SIG-M5 treated with dmso at 0.1 percent for 504 hours (cell line): Measurements from ENCODE around the gene MRPL40.

Experiments
- DNase-seq: peaks from one replicate; lab custom pipeline; 2025; ENCODE audit not compliant: unreplicated experiment; lab: John Stamatoyannopoulos, UW

MRPL40 gene

DNA sequence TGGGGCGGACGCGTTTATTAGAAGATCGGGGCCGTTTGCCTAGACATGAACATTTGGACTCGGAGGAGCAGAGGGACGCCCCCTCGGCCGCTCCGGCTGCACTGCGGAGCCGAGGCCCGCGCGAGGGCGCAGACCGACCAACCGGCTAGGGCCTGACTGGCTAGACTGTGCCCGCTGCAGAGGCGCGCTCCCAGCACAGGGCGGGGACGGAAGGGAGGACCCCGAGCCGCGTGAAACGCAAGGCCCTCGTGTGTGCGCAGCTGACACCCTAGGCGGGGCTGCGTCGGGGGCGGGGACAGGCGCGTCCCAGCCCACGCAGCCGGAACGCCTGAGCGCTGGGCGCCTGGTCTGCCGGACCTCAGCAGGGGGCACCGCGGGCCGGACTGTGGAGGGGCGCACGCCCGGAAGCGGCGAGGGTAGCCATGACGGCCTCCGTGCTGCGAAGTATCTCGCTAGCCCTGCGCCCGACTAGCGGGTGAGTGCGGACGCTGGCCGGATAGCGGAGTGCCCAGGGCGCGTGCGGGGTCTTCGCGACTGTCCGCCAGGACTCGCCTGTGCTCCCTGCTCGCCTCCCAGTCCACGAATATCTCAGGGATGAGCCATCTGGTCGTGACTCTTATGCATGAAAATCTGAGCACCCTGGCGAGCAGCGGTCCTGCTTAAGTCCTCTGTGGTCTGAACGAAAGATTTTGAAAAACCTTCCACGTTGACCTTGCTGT lies at the start of gene MRPL40:
TSS of gene MRPL40 (plus strand) at position 413 of the 719 bp plus-strand sequence. CDS start at position 423, 10 bp downstream.
- peak; percentile 85 for DNase-seq

DNA sequence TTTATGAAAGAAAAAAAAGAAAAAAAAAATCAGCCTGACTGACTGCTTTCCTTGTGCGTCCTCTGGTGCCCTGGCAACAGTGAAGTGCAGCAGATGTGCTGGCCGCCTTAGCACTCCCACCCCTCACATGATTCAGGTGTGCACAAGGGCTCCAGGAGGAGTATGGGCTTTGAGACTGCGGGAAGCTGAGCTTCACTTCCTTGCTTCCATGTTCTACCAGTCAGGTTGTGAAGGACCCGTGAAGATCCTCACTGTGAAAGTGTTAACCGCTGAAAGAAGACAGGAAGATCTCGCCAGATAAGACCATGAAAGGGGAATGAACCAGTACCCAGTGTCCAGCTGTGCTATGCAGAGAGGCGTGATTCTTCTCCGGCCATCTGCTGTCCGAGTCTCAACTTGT lies 49.1 kb upstream of the MRPL40 start:
- DNase-seq, result no peak

DNA sequence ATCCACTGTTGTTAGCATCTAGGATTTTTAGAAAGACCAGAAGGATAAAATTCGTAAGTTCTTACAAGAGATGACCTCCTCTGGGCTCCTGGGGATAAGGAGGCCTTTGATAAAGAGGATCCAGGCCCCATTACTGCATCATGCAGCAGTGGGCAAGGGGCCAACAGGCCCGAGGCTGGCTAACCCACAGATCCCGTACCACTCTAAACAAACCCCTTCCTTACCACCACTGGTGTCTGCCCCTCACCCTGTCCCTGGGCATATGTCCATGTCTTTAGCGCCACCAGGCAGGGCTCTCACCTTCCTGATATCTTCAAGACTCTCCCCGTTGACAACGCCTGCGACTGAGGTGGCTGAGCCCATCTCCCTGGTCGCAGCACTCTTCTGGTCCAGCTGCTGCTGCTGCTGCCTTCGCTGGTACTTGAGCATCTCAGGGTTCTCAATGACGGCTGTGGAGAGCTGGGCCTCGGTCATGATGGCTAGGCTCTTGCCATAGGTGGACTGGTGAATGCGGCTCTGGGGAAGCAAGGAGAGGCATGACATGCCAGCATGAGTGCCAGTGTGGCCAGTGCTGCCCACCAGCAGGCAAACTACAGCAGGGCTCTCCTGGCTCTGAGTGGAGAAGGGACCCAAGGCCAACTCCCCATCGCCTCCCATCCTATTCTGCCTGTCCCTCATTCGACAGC lies 47.0 kb upstream of the MRPL40 start:
- DNase-seq, result no peak

DNA sequence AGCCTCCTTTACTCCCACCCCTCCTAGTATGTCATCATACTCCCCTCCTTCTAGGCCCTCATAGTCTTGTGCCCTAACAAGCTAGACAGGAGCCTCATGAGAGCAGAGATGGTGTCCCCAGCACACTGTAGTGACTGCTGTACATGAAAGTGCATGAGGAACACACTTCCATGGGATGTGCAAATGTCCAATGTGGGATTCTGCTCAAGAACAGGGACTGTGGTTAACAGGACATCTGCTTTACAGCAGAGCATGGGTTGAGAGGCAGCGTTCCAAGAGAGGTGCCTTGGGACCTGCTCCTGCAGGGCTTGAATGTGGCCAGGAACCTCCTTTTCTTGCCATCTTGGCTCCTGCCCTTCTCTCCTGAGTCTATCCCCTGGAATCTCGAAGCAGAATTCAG lies 46.1 kb upstream of the MRPL40 start:
- no peak for DNase-seq

DNA sequence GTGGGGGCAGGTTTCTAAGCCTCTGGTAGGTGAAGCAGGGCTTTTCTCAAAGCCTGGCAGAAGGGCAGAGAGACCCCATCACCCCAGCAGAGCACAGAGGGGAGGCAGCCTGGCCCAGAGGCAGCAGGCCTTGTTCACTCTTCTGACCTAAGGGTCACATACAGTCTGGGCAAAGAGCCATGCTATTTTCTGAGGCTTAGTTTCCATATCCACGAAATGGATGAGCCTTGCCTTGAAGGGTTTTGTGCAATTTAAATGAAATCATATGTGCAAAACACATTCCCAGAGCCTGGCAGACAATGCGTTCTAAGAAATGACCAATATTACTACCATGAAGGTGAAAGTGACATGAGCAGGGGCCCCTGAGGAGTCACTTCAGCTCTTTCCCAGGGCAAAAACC lies 45.3 kb upstream of the MRPL40 start:
- DNase-seq, result no peak

DNA sequence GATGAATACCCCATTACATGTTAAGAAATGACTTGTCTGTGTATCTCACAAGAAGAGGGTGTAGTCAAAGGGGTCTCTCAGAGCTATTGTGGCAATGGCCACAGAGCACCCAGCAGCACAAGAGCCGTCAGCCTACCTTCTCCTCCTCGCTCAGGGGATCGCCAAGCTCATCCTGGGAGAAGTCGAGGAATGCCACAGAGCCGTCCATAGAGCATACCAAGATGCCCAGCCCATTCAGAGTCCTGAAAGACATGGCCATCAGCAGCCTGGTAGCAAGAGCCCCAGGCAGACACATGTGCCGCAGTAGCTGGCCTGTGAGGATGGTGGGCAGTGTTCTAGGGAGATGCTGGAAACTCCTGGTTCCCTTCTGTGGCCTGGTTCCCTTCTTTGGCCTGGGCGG lies 44.8 kb upstream of the MRPL40 start:
- no peak for DNase-seq

DNA sequence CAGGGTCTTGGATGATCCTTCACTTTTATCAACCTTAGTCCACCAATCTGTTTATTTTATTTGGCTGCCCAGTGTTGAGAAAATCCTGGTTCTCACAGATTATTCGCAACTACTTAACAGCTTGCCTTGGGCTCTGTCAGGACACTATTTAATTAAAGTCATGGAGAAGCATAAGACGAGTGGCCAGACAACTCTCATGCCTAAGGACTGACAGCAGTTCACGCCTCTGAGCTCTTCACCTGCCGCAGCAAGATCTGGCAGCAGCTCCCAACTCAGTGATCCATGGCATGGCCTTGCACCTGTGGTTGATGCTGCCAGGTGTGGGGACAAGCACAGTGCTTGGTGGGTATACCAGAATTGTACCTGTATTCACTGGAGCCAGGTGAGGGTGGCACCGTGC lies 38.6 kb upstream of the MRPL40 start:
- DNase-seq, result no peak

DNA sequence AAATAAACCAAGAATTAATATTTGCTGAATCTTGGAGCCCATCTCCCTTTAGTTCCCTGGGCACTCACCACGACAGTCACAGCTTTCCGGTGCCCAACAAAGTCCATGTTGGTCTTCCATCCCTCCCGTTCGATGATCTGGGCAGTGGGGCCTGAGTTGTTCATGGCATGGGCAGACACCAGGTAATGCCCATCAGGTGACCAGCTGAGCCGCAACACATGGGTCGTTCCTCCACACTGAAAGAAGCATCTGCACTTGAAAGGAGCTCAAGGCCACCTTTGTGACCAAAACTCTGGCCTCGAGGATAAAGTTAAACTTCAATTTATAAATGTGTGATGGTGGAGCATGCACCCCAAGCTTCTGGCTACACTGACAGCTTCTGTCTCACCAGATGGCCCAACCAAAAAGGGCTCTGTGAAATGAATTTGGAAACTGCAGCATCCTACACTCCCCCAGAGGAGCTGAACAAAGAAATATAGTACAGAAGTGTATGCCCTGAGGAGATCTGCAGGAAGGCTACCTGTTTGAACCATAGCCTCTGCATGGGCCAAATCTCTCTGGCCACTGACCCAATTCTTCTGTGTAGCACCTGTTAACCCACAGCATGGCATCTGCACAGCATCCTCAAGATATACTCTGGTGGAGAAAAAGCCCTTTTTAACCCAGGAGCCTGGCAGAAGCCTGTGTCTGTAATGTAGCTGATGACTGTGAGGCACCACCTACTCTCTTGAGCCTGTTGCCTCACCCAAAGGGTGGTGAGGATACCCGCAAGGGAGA lies 37.9 kb upstream of the MRPL40 start:
- DNase-seq, result no peak

DNA sequence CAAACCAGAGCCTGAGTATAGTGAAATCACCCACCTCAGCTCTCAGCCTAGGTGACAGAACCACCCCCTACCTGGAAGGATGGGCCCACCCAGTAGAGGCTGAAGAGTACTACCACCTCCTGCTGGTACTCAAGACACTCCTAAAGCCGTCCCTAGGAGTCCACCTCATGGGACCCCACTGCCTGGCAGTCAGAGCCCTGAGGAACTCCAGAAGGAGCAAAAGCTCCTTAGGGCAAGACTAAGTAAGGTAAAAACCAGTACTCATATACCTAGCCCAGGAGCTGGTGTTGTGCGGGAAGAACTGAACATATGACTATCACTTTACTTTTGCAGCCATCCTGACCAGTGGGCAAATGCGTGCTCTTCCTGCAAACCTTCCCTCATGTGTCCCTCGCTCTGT lies 37.1 kb upstream of the MRPL40 start:
- no peak for DNase-seq

DNA sequence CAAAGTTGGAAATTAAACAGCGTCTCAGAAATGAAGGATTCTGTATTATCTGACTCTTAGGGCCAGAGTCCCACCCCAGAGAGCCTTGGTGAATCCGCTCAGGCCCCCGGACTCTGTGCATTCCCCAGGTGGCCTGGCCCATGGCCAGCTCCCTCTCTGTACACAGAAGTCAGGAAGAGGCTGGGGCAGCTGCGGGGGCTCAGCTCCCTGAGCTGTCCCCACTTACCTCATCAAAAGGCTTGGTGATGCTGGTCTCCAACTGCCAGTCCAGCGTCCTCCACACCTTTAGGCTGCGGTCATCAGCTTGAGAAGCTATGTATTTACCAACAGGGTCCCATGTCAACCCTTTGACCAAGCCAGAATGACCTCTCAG lies 35.8 kb upstream of the MRPL40 start:
- no peak for DNase-seq

DNA sequence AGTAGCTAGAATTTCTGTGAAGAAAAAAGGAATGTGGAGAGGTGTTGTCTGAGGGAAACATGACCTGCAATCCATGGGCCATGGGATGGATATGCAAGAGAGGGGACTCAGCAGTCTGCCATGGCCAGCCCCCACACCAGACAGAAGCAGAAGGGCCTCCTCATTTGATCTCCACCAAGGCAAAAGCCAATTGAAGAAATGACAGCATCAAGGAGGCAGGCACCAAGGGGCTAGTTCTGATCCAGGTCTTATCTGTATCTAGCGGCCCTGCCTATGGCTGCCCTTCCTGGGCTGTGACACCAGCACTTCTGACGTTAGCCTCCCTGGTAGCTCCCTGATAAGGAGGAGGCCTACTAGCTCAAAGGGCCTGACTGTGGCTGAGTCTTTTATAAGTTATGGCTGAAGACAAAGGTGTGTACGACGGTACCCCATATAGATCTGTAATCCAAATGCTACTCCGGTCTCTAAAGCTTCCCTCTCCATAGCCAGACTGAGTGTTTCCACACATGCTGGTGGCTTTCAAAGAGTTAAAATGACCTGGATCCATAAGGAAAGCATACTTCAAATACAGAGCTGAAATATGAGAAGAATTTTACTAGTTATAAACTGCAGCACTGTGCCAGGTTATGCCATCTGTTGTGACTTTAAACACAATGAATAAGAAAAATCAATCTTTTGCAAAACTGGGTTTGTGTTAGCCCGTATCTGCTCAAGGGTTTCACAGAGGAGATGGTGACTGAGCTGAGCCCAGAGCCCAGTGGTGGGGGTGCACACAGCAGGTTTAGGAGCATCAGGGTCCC lies 35.2 kb upstream of the MRPL40 start:
- DNase-seq, result no peak

DNA sequence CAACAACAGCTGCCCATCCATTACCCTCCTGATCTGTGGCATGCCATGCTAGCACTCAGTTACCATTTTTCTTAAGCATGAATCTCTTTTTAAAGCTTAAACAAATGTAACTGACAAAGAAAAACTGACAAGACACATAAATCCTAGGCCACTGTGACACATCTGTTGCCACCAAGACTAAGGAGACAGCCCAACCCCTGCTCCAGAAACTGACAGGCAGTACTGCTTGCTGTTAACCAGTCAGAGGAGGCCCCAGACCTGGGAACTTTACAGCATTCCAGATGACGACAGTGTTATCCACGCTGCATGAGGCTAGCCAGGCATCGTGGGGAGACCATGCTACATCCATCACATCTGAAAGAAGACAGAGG lies 34.6 kb upstream of the MRPL40 start:
- DNase-seq, result no peak

DNA sequence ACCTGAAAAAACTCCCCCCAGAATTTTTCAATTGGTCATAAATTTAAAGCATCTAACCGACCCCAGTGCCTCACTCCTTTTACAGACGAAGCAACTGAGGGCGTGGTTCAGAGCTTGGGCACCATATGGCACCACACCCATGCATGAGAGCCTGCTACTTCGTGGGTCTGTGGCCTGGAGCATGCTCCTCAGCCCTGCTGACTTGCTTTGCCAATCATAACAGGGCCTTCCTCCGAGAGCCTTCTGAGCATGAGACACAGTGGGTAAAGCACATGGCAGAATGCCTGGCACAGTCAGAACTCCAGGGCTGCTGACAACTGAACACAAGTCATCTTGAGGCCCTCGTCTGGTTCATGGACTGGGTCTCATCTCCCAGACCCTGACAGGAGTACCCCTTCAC lies 34.1 kb upstream of the MRPL40 start:
- DNase-seq, result no peak

DNA sequence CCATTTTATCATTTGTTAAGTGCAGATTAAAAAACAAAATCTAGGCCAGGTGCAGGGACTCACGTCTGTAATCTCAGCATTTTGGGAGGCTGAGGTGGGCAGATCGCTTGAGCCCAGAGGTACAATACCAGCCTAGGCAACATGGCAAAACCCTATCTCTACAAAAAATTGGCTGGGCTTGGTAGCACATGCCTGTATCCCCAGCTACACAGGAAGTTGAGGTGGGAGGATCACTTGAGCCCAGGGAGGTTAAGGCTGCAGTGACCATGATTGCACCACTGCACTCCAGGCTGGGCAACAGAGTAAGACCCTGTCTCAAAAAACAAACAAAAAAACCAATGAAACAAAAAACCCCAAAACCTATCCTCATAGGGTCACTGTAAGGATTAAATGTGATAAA lies 33.7 kb upstream of the MRPL40 start:
- no peak for DNase-seq

DNA sequence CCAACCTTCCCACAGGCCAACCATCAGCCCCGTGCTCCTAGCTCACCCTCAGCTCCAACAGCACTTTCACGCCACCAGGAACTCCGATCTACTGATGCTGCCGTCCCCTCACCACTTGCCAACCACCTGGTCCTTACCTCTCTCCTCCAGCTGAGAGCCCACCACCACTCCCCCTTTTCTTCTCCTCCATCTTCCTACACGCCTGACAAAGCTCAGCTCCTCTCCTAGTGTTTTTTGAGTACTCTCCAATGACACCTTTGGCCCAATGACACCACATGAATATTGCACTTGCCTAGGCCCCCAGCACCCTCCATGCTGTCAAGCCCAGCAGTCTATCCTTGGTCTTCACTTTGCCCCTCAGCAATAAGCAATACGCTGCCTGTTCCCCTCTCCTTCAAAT lies 31.5 kb upstream of the MRPL40 start:
- no peak for DNase-seq

DNA sequence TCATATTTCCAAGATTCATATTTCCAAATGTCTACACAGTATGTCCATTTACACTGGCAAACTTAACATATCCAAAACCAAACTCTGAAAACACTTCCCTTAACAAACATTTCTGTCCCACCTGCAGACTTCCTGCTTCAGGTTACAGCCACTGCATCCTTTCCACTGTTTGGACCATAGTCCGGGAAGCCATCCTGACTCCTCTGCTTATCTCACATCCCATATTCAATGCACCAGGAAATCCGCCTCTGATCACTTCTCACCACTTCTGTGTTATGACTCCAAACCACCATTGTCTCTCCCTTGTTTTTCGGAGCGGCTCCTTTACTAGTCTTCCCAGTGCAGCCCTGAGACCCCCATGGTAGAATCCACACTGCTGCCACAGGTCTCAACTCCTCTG lies 30.9 kb upstream of the MRPL40 start:
- DNase-seq, result no peak

DNA sequence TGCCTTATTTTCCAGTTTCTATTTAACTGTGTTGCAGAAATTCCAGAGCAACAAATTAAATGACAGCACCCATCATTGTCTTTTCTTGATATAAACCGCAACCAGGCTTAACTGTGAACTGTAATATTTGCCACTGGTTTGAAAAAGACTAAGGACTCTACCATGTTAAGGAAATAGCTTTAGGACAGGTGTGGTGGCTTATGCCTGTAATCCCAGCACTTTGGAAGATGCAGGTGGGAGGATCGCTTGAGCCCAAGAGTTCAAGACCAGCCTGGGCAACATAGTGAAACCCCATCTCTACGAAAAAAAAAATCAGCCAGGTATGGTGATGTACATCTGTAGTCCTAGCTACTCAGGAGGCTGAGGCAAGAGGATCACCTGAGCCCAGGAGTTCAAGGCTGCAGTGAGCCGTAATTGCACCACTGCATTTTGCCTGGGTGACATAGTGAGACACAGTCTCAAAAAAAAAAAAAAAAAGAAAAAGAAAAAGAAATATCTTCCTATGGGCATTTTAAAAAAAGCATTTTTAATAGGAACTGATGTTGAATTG lies 29.6 kb upstream of the MRPL40 start:
- DNase-seq, result no peak

DNA sequence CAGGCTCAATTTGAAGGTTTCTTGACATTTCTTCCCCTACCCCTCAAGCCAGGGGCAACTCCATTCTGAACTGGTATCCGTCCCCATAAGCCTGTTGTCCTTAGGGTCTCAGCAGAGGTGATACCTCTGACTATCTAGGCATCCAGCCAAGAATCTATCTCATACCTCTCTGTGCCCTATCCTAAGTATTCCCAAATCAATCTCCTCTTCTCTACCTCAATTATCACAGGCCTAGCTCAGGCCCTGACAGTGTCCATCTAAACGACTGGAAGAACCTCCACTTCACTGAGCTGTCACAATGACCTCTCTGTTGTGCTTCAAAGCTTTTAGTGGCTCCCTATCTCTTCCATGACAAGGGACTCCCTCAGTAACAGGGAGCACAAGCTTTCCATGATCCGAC lies 27.7 kb upstream of the MRPL40 start:
- DNase-seq, result no peak

DNA sequence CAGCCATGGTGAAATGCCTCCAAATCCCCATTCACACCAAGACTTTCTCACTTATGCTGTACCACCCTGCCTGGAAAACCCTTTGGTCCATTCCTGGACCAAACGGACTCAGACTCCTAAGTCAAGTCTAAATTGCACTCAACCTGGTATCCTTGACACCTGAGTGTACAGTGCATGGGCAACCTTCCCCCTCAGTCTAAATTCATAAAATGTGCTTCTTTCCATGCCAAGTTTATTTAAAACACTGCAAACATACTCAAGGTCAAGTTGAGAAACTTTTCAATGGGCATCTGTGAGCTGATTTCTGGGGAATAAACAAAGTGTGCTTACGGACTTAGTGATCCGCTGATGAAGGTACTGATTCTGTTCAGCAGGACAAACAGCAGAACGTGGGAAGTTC lies 27.2 kb upstream of the MRPL40 start:
- no peak for DNase-seq

DNA sequence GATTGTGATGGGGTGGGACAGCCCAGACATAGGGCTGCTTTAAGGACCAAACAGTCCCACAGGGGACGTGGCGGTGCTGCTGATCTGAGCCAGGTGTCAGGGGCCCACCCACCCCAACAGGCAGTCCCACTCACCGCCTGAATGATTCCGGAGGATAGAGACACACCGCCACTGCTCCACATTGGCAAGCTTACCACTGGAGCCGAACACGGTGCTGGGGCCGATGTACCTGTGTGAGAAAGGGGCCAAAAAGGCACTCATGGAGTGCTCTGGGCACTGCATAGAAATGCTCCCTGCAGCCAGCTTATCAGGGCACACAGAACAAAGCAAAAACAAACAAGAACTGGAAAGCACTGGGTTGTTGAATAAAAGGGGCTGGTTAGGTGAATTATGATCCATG lies 26.7 kb upstream of the MRPL40 start:
- DNase-seq, result no peak

DNA sequence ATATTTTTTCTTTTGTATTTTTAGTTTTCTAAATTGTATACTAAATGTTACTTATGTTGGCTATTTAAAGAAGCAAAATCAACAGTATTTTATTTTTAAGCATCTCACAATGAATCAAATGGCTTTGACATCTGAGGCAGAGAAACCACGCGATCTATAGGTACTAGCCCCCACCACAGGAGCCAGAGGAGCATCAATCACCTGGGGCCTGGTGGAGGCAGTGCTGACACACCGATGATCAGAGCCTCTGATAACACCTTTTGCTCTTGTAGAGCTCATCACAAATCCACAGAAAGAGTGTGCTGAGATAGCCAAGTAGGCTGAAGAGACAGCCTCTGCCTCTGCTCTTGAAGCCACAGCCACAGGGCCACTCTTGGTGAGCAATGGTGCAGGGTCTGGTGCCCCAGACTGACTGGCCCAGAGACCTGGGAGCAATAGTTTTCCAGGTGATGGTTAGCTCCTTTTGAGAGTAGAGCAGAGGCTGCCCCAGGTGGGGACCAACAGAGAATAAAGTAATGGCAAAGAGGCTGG lies 26.0 kb upstream of the MRPL40 start:
- DNase-seq, result no peak
